Measurements from ENCODE around the gene SLITRK1. TPM values are rescaled to one million over a fixed set of nuclear protein-coding genes. Genes with fewer than 3 reads are reported as not detected.

SLITRK1 gene
- total RNA-seq, 1 experiment from 2014 or later, result not detected

DNA sequence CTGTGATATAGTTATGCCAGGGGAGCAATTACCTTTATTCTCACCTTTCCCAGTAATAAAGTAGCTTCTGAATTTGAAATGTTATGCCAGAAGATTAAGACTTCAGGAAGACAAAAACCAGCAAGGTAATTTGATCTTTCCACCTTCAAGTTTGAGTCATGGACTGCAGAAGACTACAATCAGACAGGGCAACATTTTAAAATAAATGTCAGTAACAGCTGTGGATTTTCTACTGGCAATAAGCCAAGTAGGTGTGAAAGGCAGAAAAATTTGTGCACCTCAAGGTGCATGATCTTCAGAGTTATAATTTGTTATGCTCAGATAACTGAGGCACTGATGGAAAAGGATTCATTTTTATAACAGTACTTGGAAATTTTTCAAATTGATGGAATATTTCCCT lies 54.9 kb downstream of the SLITRK1 start:
- BruUV-seq (replicated peaks), result no TSS peak
- H3K9ac ChIP-seq (ENCODE audit: low read length), result no peak overlapping the region
- H4K20me1 ChIP-seq (ENCODE audit: low read length), result no peaks in the 10 kb centered on the region
- CTCF ChIA-PET, result no interaction called here
- no peaks in the 10 kb centered on the region for H3K27me3 ChIP-seq (ENCODE audit: low read length)
- POLR2A ChIA-PET (ENCODE audit: unreplicated experiment), result no interaction called here
- intact Hi-C loops (cut with micrococcal nuclease), result no loop called here
- H2AFZ ChIP-seq (ENCODE audit: low read length), result no peak overlapping the region
- ATAC-seq (no peak; the same call in 1 of the 2 replicates), DNase-seq (peak; percentile 15)
- no peaks in the 10 kb centered on the region for H3K9me3 ChIP-seq (ENCODE audit: low read length)
- H3K4me2 ChIP-seq (ENCODE audit: low read length), result no peak overlapping the region
- H3K4me3 ChIP-seq (ENCODE audit: low read length), result no peak overlapping the region
- H3K36me3 ChIP-seq (ENCODE audit: low read depth, low read length), result no peaks in the 10 kb centered on the region
- no peaks in the 10 kb centered on the region for H3F3A ChIP-seq (ENCODE audit: low read length, unreplicated experiment)
- no peaks in the 10 kb centered on the region for H3K9me2 ChIP-seq (replicated peaks; ENCODE audit: low read length)
- no peak overlapping the region for H3K27ac ChIP-seq (ENCODE audit: low read length)
- H3K4me1 ChIP-seq (ENCODE audit: insufficient read depth, low read length), result peaks cover 6% of the 10 kb centered on the region; the same call in 1 of the 2 replicates
- H3K79me2 ChIP-seq (ENCODE audit: low read length), result no peaks in the 10 kb centered on the region
- TF ChIP-seq EZH2 (IDR thresholded peaks at IDR 0.05; ENCODE audit: low read length, unreplicated experiment) (no peak), EZH2phosphoT487 (IDR thresholded peaks at IDR 0.05; ENCODE audit: borderline replicate concordance, low read length) (no peak)
- TF ChIP-seq, protein P1, sequence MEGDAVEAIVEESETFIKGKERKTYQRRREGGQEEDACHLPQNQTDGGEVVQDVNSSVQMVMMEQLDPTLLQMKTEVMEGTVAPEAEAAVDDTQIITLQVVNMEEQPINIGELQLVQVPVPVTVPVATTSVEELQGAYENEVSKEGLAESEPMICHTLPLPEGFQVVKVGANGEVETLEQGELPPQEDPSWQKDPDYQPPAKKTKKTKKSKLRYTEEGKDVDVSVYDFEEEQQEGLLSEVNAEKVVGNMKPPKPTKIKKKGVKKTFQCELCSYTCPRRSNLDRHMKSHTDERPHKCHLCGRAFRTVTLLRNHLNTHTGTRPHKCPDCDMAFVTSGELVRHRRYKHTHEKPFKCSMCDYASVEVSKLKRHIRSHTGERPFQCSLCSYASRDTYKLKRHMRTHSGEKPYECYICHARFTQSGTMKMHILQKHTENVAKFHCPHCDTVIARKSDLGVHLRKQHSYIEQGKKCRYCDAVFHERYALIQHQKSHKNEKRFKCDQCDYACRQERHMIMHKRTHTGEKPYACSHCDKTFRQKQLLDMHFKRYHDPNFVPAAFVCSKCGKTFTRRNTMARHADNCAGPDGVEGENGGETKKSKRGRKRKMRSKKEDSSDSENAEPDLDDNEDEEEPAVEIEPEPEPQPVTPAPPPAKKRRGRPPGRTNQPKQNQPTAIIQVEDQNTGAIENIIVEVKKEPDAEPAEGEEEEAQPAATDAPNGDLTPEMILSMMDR (conservative IDR thresholded peaks at IDR 0.05; ENCODE audit: low read depth, low read length), result no peak

All from PC-3 (cell line).